Breast epithelium (tissue), 3 donors: ENCODE data around the gene NUMA1.

Experiments
- POLR2A ChIP-seq: fragments of 450-650 bp; IDR thresholded peaks from one replicate; pipeline ENCODE4 v1.6.1; 2016; ENCODE audit warnings: antibody characterized with exemption, mild to moderate bottlenecking, moderate library complexity
- TF ChIP-seq, protein P1 (sequence below), 3 donors: fragments of 450-650 bp; IDR thresholded peaks; one replicate each; pipeline ENCODE4 v1.5.1; 2016 to 2017; ENCODE audit warnings: antibody characterized with exemption in 3 of 3, mild to moderate bottlenecking in 3 of 3, moderate library complexity in 3 of 3

DNA sequence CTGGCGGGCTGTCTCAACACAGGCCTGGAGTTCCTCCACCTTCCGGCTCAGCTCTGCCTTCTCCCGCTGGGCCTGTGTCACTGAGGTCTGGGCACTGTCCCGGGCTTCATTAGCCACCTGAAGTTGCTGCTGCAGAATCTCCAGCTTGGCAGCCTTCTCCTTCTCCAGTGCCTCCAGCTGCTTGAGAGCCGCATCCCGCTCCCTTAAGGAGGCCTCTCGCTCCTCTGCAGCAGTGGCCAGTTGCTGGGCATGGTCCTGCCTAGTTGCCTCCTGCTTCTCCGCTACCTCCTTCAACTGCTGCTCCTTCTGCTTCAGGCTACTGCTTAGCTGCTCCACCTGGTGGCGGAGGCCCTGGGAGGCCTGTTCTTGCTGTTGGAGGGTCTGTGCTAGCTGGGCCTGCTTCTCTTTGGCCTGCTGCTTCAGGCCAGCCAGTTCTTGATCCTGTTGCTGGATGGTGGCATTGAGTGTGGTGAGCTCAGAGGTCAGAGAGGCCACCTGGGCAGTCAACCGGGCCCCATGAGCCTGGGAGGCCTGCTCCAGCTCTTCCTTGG is 64.8 kb downstream of the NUMA1 start:
- TF ChIP-seq, protein P1, sequence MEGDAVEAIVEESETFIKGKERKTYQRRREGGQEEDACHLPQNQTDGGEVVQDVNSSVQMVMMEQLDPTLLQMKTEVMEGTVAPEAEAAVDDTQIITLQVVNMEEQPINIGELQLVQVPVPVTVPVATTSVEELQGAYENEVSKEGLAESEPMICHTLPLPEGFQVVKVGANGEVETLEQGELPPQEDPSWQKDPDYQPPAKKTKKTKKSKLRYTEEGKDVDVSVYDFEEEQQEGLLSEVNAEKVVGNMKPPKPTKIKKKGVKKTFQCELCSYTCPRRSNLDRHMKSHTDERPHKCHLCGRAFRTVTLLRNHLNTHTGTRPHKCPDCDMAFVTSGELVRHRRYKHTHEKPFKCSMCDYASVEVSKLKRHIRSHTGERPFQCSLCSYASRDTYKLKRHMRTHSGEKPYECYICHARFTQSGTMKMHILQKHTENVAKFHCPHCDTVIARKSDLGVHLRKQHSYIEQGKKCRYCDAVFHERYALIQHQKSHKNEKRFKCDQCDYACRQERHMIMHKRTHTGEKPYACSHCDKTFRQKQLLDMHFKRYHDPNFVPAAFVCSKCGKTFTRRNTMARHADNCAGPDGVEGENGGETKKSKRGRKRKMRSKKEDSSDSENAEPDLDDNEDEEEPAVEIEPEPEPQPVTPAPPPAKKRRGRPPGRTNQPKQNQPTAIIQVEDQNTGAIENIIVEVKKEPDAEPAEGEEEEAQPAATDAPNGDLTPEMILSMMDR (IDR thresholded peaks at IDR 0.05) = no peak
- no peak for TF ChIP-seq POLR2A
